Testis (tissue), 3 donors: ENCODE data around the gene TPRG1. TPM values are rescaled to one million over a fixed set of nuclear protein-coding genes. Genes with fewer than 3 reads are reported as not detected.

ENCODE experiments used
- DNase-seq: peaks from one replicate; pipeline ENCODE4 v3.0.0-alpha.2; 2019
- H3K27ac ChIP-seq, 2 donors: fragments of 200-600 bp; sonication (generic); one replicate each; pipeline ENCODE4 v1.5.1; 2019
- H3K27me3 ChIP-seq: fragments of 200-600 bp; sonication (generic); one replicate; pipeline ENCODE4 v1.5.1; 2019
- H3K36me3 ChIP-seq: fragments of 200-600 bp; sonication (generic); one replicate; pipeline ENCODE4 v1.5.1; 2017; ENCODE audit warnings: low read depth; ENCODE audit errors: missing control alignments
- H3K4me1 ChIP-seq: fragments of 200-600 bp; sonication (generic); one replicate; pipeline ENCODE4 v1.5.1; 2019
- H3K4me3 ChIP-seq, 2 donors: fragments of 200-600 bp; sonication (generic); one replicate each; pipeline ENCODE4 v1.5.1; 2017 to 2019
- H3K9me3 ChIP-seq: fragments of 200-600 bp; sonication (generic); one replicate; pipeline ENCODE4 v1.5.1; 2017
- POLR2A ChIP-seq: fragments of 450-650 bp; IDR thresholded peaks from one replicate; pipeline ENCODE4 v1.6.1; 2017; ENCODE audit warnings: antibody characterized with exemption, mild to moderate bottlenecking, moderate library complexity
- WGBS, 2 donors: methylation state at CpG; one replicate each; pipeline ENCODE4 v1.1.5; 2018; 5-methylcytosine and 5-hydroxymethylcytosine counted together
- intact Hi-C: fragments of 100-400 bp; cut with DNase I; formaldehyde crosslinking; loops from one replicate; pipeline ENCODE4 v1.15.1; 2023; ENCODE audit warnings: low total_unique reads
- polyA plus RNA-seq: library from polyadenylated mRNA; stranded (reverse); fragments of 350-450 nt; fragmentation: Illumina TruSeq; extraction: RNeasy Lipid Tissue Mini Kit (QIAGEN cat#74804); gene quantifications from one replicate; pipeline ENCODE4 v1.2.3, GENCODE V29; 2014; ENCODE audit warnings: low read depth, low replicate concordance; ENCODE audit not compliant: insufficient read depth
- total RNA-seq, 2 donors: library from RNA; depleted of rRNA; stranded (reverse); fragments of >200 nt; gene quantifications; one replicate each; pipeline ENCODE4 v1.2.3, GENCODE V29; 2016
- TF ChIP-seq, protein P1 (sequence below), 3 experiments: fragments of 450-650 bp in 2 of 3; fragments of 200-600 bp in 1 of 3; sonication (generic) in 1 of 3; IDR thresholded peaks; one replicate each; pipeline ENCODE4 v1.5.1; 2016 to 2019; ENCODE audit warnings: antibody characterized with exemption in 3 of 3, mild to moderate bottlenecking in 2 of 3, moderate library complexity in 1 of 3

TPRG1 gene
- total and polyA plus RNA-seq, 3 donors from 2014 or later, result 15.5 to 25.2 (median 15.9) TPM

DNA sequence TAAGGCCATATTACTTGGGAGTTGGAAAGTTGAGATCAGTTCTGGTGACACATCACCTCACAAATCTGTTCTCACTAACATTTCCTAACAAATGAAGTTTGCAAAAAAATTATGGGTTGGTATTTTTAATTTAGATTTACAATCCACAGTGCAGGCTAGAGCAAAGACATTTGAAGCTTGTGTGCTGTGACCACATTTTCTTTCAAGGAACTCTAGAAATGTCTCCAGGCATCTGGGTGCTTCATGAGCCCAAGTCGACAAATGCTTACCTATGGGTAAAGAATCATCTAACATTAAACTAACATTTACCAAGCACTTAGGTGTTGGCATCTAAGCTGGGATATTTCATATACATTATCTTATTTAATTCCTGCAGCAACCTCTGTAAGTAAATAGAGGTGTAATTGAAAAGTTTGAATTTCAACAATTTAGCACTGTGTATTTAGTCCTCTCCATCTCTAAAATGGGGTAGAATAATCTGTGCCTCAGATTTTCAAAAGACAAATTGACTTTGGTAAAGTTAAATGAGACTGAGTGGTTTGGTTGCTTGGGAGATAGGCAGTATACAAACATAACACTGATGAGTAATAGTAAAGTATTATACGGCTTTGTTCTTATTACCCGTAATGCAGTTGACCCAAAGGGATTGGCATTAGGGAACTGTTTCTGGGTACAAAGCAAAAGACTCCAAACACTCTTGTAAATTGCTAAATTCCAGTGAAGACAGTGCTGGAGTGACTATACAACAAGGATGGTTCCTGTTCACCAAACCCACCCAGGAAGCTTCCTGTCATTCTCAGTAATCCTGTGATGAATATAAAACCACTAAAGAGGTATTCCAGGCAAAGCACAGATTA, 162.5 kb downstream of the TPRG1 start:
- Histone ChIP-seq H3K27me3 (no peaks in the 10 kb centered on the region), H3K36me3 (no peaks in the 10 kb centered on the region), H3K4me1 (no peaks in the 10 kb centered on the region), H3K4me3 (no peak overlapping the region), H3K9me3 (no peaks in the 10 kb centered on the region), H3K27ac (no peak overlapping the region)
- no peak for TF ChIP-seq POLR2A
- TF ChIP-seq, protein P1, sequence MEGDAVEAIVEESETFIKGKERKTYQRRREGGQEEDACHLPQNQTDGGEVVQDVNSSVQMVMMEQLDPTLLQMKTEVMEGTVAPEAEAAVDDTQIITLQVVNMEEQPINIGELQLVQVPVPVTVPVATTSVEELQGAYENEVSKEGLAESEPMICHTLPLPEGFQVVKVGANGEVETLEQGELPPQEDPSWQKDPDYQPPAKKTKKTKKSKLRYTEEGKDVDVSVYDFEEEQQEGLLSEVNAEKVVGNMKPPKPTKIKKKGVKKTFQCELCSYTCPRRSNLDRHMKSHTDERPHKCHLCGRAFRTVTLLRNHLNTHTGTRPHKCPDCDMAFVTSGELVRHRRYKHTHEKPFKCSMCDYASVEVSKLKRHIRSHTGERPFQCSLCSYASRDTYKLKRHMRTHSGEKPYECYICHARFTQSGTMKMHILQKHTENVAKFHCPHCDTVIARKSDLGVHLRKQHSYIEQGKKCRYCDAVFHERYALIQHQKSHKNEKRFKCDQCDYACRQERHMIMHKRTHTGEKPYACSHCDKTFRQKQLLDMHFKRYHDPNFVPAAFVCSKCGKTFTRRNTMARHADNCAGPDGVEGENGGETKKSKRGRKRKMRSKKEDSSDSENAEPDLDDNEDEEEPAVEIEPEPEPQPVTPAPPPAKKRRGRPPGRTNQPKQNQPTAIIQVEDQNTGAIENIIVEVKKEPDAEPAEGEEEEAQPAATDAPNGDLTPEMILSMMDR (IDR thresholded peaks at IDR 0.05), result no peak
- 89 to 95% methylated on average over 3 of the region's 3 CpGs for WGBS, 2 donors
- no peak for DNase-seq
- intact Hi-C loops, result no loop called here

DNA sequence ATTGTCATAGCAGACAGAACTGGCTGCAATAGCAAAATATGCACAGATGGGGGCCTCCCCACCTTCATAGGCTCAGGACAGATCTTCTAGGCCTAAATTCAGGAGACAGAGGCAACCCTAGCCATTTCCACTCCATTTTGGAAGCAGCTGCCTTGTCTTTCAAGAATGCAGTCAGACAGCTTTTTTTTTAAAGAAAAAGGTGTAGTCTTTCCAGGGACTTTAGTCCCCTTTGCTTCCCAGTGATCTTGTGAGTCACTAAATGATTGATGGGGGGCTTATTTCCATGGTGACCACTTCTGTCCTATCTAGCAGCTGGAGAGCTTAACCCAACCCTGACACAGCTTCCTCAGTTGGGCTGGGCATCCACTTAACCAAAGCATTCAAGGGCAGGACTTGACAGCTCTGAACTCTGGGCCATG, 165.9 kb downstream of the TPRG1 start:
- H3K36me3 ChIP-seq, result no peaks in the 10 kb centered on the region
- TF ChIP-seq, protein P1 (IDR thresholded peaks at IDR 0.05), result no peak
- TF ChIP-seq POLR2A, result no peak
- intact Hi-C loops, result no loop called here
- H3K4me1 ChIP-seq, result no peaks in the 10 kb centered on the region
- DNase-seq, result no peak
- H3K4me3 ChIP-seq, result no peak overlapping the region
- H3K27ac ChIP-seq, result no peak overlapping the region
- H3K27me3 ChIP-seq, result no peaks in the 10 kb centered on the region
- H3K9me3 ChIP-seq, result no peaks in the 10 kb centered on the region

DNA sequence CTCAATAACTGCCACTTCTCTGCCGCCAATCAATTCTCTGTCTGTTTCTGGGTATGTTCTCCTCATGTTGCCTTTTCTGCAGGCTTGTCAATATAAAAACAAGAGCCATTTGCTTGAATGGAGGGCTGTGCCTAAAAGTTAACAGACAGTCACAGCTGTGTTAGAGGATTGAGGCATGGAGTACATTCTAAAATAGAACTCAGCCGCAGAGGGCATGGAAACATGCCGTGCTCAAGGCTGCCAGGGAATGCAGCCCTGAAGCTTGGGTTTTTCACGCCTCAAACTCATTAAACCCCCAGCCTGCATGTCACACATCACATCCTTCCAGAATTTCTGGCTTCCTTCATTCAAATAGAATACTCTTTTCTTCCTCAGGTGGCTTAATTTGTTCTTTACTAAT, 166.6 kb downstream of the TPRG1 start:
- DNase-seq, result no peak
- Histone ChIP-seq H3K27me3 (no peaks in the 10 kb centered on the region), H3K27ac (no peak overlapping the region), H3K36me3 (no peaks in the 10 kb centered on the region), H3K4me1 (no peaks in the 10 kb centered on the region), H3K4me3 (no peak overlapping the region), H3K9me3 (no peaks in the 10 kb centered on the region)
- intact Hi-C loops, result no loop called here
- WGBS, 2 donors, result 89 to 93% methylated on average over 4 of the region's 4 CpGs
- no peak for TF ChIP-seq POLR2A
- TF ChIP-seq, protein P1 (IDR thresholded peaks at IDR 0.05), result no peak

DNA sequence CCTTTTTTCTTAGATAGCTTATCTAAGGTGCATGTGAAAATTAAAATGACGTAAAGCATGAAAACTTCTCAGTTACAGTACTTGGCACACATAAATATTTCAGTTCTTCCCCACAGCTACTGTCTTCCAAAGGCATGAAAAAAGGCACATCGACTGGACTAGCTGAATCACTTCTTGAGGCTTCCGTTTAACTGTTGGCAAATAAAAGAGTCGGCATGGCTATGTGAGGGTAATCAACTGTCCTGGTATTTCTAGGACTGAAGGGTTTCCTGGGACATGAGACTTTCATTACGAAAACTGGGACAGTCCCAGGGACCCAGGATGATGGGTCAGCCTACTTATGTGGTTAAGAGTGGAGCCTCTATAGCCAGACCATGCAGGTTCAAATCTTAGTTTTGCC, 168.2 kb downstream of the TPRG1 start:
- Histone ChIP-seq H3K4me1 (no peaks in the 10 kb centered on the region), H3K27me3 (no peaks in the 10 kb centered on the region), H3K27ac (no peak overlapping the region), H3K9me3 (no peaks in the 10 kb centered on the region), H3K4me3 (no peak overlapping the region), H3K36me3 (no peaks in the 10 kb centered on the region)
- intact Hi-C loops, result no loop called here
- 91 to 92% methylated on average over 5 of the region's 5 CpGs for WGBS, 2 donors
- TF ChIP-seq POLR2A, result no peak
- TF ChIP-seq, protein P1 (IDR thresholded peaks at IDR 0.05), result no peak
- DNase-seq, result no peak
